Trophoblast cell (in vitro differentiated cells and primary cell): Measurements from ENCODE around the gene SPEF1.

Experiments
- DNase-seq, 2 donors: peaks; one replicate each; pipeline ENCODE4 v3.0.0-alpha.2; 2016
- H2AFZ ChIP-seq: 2 replicates; pipeline ENCODE4 v1.6.1; 2013; ENCODE audit warnings: low read length, moderate library complexity, mild to moderate bottlenecking; ENCODE audit not compliant: insufficient read depth, poor library complexity
- H2AK5ac ChIP-seq: 2 replicates; pipeline ENCODE4 v1.6.1; 2013; ENCODE audit warnings: mild to moderate bottlenecking, low read length
- H2BK120ac ChIP-seq: 2 replicates; pipeline ENCODE4 v1.6.1; 2013; ENCODE audit warnings: low read length, mild to moderate bottlenecking, moderate library complexity; ENCODE audit not compliant: insufficient read depth, poor library complexity
- H2BK12ac ChIP-seq: 2 replicates; pipeline ENCODE4 v1.6.1; 2013; ENCODE audit warnings: mild to moderate bottlenecking, low read length, moderate library complexity
- H2BK5ac ChIP-seq: 2 replicates; pipeline ENCODE4 v1.6.1; 2013; ENCODE audit warnings: low read length, low read depth, moderate library complexity, mild to moderate bottlenecking; ENCODE audit not compliant: poor library complexity
- H3K14ac ChIP-seq: 2 replicates; pipeline ENCODE4 v1.6.1; 2013; ENCODE audit warnings: mild to moderate bottlenecking, low read length
- H3K18ac ChIP-seq: 2 replicates; pipeline ENCODE4 v1.6.1; 2013; ENCODE audit warnings: mild to moderate bottlenecking, low read length
- H3K23ac ChIP-seq: 2 replicates; pipeline ENCODE4 v1.6.1; 2013; ENCODE audit warnings: low read length
- H3K27ac ChIP-seq: 2 replicates; pipeline ENCODE4 v1.5.1; 2013; ENCODE audit warnings: low read depth, mild to moderate bottlenecking, inconsistent platforms, low read length, moderate library complexity
- H3K27me3 ChIP-seq: 2 replicates; pipeline ENCODE4 v1.6.1; 2013; ENCODE audit warnings: inconsistent platforms, mild to moderate bottlenecking, low read length, moderate library complexity; ENCODE audit not compliant: insufficient read depth
- H3K36me3 ChIP-seq, 2 experiments: 1 replicate in 1 of 2; 2 replicates in 1 of 2; pipeline ENCODE4 v1.6.1; 2013; ENCODE audit warnings: low read length in 2 of 2, mild to moderate bottlenecking in 2 of 2, moderate library complexity in 1 of 2; ENCODE audit not compliant: insufficient read depth in 2 of 2, control insufficient read depth in 1 of 2
- H3K4ac ChIP-seq: 2 replicates; pipeline ENCODE4 v1.6.1; 2013; ENCODE audit warnings: low read depth, mild to moderate bottlenecking, low read length, moderate library complexity
- H3K4me1 ChIP-seq, 2 experiments: 1 replicate in 1 of 2; 2 replicates in 1 of 2; pipeline ENCODE4 v1.6.1; 2013; ENCODE audit warnings: low read length in 2 of 2, mild to moderate bottlenecking in 2 of 2, moderate library complexity in 1 of 2; ENCODE audit not compliant: insufficient read depth in 2 of 2, control insufficient read depth in 1 of 2
- H3K4me2 ChIP-seq: 2 replicates; pipeline ENCODE4 v1.6.1; 2013; ENCODE audit warnings: inconsistent platforms, mild to moderate bottlenecking, low read length, moderate library complexity
- H3K4me3 ChIP-seq: 2 replicates; pipeline ENCODE4 v1.5.1; 2013; ENCODE audit warnings: mild to moderate bottlenecking, low read depth, low read length, inconsistent platforms
- H3K79me1 ChIP-seq: one replicate; pipeline ENCODE4 v1.6.1; 2013; ENCODE audit warnings: low read length
- H3K79me2 ChIP-seq: 2 replicates; pipeline ENCODE4 v1.6.1; 2013; ENCODE audit warnings: low read length, mild to moderate bottlenecking; ENCODE audit not compliant: control insufficient read depth, insufficient read depth, poor library complexity
- H3K9ac ChIP-seq: 2 replicates; pipeline ENCODE4 v1.6.1; 2013; ENCODE audit warnings: mild to moderate bottlenecking, low read length
- H3K9me3 ChIP-seq: 2 replicates; pipeline ENCODE4 v1.6.1; 2013; ENCODE audit warnings: low read depth, mild to moderate bottlenecking, control low read depth, inconsistent platforms, low read length; ENCODE audit not compliant: insufficient read depth
- H4K12ac ChIP-seq: 2 replicates; pipeline ENCODE4 v1.6.1; 2013; ENCODE audit warnings: low read depth, mild to moderate bottlenecking, low read length, moderate library complexity
- H4K8ac ChIP-seq: 2 replicates; pipeline ENCODE4 v1.6.1; 2013; ENCODE audit warnings: low read depth, mild to moderate bottlenecking, low read length, moderate library complexity
- H4K91ac ChIP-seq: one replicate; pipeline ENCODE4 v1.6.1; 2013; ENCODE audit warnings: low read depth, mild to moderate bottlenecking, low read length, moderate library complexity
- WGBS: extraction: QIAGEN DNeasy Blood & Tissue Kit; methylation state at CpG from one replicate; pipeline ENCODE4 v1.1.7; 2013; ENCODE audit warnings: missing lambda C conversion rate; ENCODE audit not compliant: insufficient read length, insufficient coverage; ENCODE audit errors: extremely low coverage; 5-methylcytosine and 5-hydroxymethylcytosine counted together

SPEF1 gene

GRCh38 chr20:3765171-3765882 lies 15.9 kb downstream of the SPEF1 start:
- Histone ChIP-seq H3K23ac (no peak overlapping the region), H2AK5ac (no peak overlapping the region), H3K27me3 (no peaks in the 10 kb centered on the region), H3K4me1 (peaks cover 10 to 12% of the 10 kb centered on the region in 2 experiments), H4K8ac (no peak overlapping the region), H3K9me3 (no peaks in the 10 kb centered on the region), H3K14ac (no peak overlapping the region), H4K91ac (no peak overlapping the region), H4K12ac (no peak overlapping the region), H2BK5ac (no peak overlapping the region), H3K4me3 (no peak overlapping the region), H3K4me2 (no peak overlapping the region), H3K18ac (no peak overlapping the region), H2AFZ (no peak overlapping the region), H2BK12ac (no peak overlapping the region), H3K27ac (no peak overlapping the region), H3K79me1 (peaks cover 10% of the 10 kb centered on the region), H3K4ac (no peak overlapping the region), H3K79me2 (peaks cover 6% of the 10 kb centered on the region), H3K36me3 (no peaks in the 10 kb centered on the region), H3K9ac (no peak overlapping the region), H2BK120ac (no peak overlapping the region)
- no peak for DNase-seq
- no CpG with 5 or more reads among the region's 3 CpGs for WGBS

DNA sequence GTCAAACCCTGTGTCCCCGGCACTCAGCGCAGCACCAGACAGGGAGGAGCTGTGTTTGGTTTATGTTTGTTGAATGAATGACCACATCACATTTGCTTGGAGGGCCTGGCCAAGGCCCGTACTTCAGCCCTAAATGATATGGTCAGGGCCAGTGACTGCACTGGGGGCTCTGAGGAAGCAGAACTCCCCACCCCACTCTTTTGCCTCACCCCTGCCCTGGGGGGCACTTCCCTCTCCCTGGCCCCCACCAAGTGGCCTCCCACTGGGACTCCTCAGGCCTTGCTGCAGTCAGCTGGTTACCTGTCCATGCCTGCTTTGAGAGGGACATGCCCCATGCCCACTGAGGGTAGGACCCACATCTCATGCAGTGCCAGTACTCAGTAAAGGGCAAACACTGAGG lies 16.6 kb downstream of the SPEF1 start:
- no peak overlapping the region for H4K91ac ChIP-seq
- H2BK120ac ChIP-seq, result no peak overlapping the region
- no peak overlapping the region for H4K8ac ChIP-seq
- no peaks in the 10 kb centered on the region for H3K27me3 ChIP-seq
- DNase-seq, result no peak
- no CpG with 5 or more reads among the region's 3 CpGs for WGBS
- no peak overlapping the region for H4K12ac ChIP-seq
- no peak overlapping the region for H3K23ac ChIP-seq
- no peak overlapping the region for H2BK5ac ChIP-seq
- no peak overlapping the region for H3K18ac ChIP-seq
- H3K79me1 ChIP-seq, result peaks cover 10% of the 10 kb centered on the region
- no peak overlapping the region for H3K4me2 ChIP-seq
- H2BK12ac ChIP-seq, result no peak overlapping the region
- H3K9me3 ChIP-seq, result no peaks in the 10 kb centered on the region
- H3K4me1 ChIP-seq, result peaks cover 10 to 12% of the 10 kb centered on the region in 2 experiments
- no peak overlapping the region for H2AFZ ChIP-seq
- no peaks in the 10 kb centered on the region for H3K36me3 ChIP-seq
- H3K9ac ChIP-seq, result no peak overlapping the region
- no peak overlapping the region for H3K14ac ChIP-seq
- H3K4me3 ChIP-seq, result no peak overlapping the region
- peaks cover 6% of the 10 kb centered on the region for H3K79me2 ChIP-seq
- no peak overlapping the region for H3K4ac ChIP-seq
- no peak overlapping the region for H2AK5ac ChIP-seq
- H3K27ac ChIP-seq, result no peak overlapping the region

GRCh38 chr20:3763671-3764601 lies 17.3 kb downstream of the SPEF1 start:
- no peak overlapping the region for H4K8ac ChIP-seq
- no peak overlapping the region for H2BK5ac ChIP-seq
- no peaks in the 10 kb centered on the region for H3K36me3 ChIP-seq
- H2AK5ac ChIP-seq, result no peak overlapping the region
- no peak overlapping the region for H3K27ac ChIP-seq
- peaks cover 10% of the 10 kb centered on the region for H3K79me1 ChIP-seq
- no peak overlapping the region for H3K23ac ChIP-seq
- no peak overlapping the region for H2BK12ac ChIP-seq
- H3K9ac ChIP-seq, result no peak overlapping the region
- no peak overlapping the region for H3K4me3 ChIP-seq
- no peak overlapping the region for H3K4ac ChIP-seq
- H3K27me3 ChIP-seq, result no peaks in the 10 kb centered on the region
- H3K9me3 ChIP-seq, result no peaks in the 10 kb centered on the region
- DNase-seq, result no peak
- H4K91ac ChIP-seq, result no peak overlapping the region
- H3K4me2 ChIP-seq, result no peak overlapping the region
- no peak overlapping the region for H2AFZ ChIP-seq
- no peak overlapping the region for H2BK120ac ChIP-seq
- H3K14ac ChIP-seq, result no peak overlapping the region
- H3K4me1 ChIP-seq, result peaks cover 10 to 12% of the 10 kb centered on the region in 2 experiments
- H3K18ac ChIP-seq, result no peak overlapping the region
- no peak overlapping the region for H4K12ac ChIP-seq
- WGBS, result no CpG with 5 or more reads among the region's 8 CpGs
- peaks cover 6% of the 10 kb centered on the region for H3K79me2 ChIP-seq

GRCh38 chr20:3760655-3761348 lies 20.4 kb downstream of the SPEF1 start:
- H4K91ac ChIP-seq, result no peak overlapping the region
- no peak overlapping the region for H2BK120ac ChIP-seq
- H3K18ac ChIP-seq, result no peak overlapping the region
- H2BK12ac ChIP-seq, result no peak overlapping the region
- no peak overlapping the region for H3K9ac ChIP-seq
- no peak overlapping the region for H2AFZ ChIP-seq
- H2BK5ac ChIP-seq, result no peak overlapping the region
- no peaks in the 10 kb centered on the region for H3K79me2 ChIP-seq
- H3K36me3 ChIP-seq, result peaks cover 4% of the 10 kb centered on the region in 2 experiments
- H3K4me2 ChIP-seq, result no peak overlapping the region
- no peak overlapping the region for H3K14ac ChIP-seq
- H2AK5ac ChIP-seq, result no peak overlapping the region
- H3K27ac ChIP-seq, result peak overlapping the region; percentile 7
- H3K27me3 ChIP-seq, result no peaks in the 10 kb centered on the region
- H4K12ac ChIP-seq, result no peak overlapping the region
- WGBS, result no CpG with 5 or more reads among the region's 10 CpGs
- H4K8ac ChIP-seq, result no peak overlapping the region
- no peak for DNase-seq
- no peak overlapping the region for H3K4ac ChIP-seq
- H3K4me3 ChIP-seq, result no peak overlapping the region
- H3K9me3 ChIP-seq, result no peaks in the 10 kb centered on the region
- no peak overlapping the region for H3K23ac ChIP-seq
- H3K4me1 ChIP-seq, result peaks cover 0 to 3% of the 10 kb centered on the region in 2 experiments
- H3K79me1 ChIP-seq, result no peaks in the 10 kb centered on the region
